NCI-H187 (cell line): Measurements from ENCODE around the gene PTPRN2.
"Not testable (repeated sequence)": the region's sequence is repeated elsewhere in the genome, so short reads cannot be mapped to it uniquely, and the experiment has no call there.

ENCODE experiments used
- DNase-seq, 2 experiments: peaks; one replicate each; lab custom pipeline; 2025; lab: John Stamatoyannopoulos, UW

The PTPRN2 gene

DNA sequence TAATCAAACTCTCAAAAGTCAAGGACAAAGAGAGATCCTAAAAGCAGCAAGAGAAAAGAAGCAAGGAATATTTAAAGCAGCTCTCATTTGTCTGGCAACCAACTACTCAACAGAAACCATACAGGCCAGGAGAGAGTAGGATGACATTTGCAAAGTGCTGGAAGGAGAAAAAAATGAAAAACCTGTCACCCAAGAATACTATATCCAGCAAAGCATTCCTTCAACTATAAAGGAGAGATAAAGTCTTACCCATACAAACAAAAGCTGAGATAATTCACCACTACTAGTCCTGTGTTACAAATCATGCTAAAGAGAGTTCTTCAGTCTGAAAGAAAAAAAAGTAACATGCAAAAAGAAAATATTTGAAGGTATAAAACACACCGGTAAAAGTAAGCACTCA, 357.7 kb downstream of the PTPRN2 start:
- no peak for DNase-seq

DNA sequence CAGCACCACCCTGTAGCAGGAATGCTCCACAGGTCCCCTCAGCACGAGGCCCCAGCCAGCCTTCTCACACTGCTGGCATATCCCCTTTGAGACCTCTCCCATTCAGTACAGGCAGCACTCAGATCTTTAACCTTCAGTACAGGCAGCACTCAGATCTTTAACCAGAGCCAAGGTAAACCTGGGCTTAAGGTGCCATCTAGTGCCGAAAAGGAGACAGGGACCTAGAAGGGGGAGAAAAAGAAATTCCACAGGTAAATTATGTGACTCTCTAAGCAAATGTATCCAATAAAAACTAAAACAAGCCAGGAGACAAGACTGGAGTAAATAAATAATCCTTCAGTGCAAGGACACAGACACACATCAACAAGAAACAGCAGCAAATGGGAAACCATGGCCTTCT, 358.6 kb downstream of the PTPRN2 start:
- no peak for DNase-seq

DNA sequence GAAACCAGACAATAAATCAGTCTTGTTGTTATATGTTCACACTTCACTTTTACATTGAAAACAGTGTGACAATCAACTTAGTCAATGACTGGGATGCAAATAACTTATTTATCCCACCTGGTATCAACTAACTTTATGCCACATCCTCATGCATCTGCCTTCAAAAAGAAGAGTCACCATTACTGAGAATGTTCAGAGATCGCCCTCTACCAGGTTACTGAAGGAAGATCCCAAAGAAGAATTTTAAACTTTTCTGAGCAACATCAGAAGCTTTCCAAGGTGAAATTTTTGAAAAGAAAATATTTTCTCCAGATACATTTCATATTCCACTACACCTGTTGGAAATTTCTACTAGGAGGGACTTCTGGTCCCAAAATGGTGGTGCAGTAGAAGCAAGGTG, 359.5 kb downstream of the PTPRN2 start:
- DNase-seq = no peak

- DNase-seq = no peak
Measured at GRCh38 chr7:158227258-158227984, 360.2 kb downstream of the PTPRN2 start.

GRCh38 chr7:158216198-158216597, 371.4 kb downstream of the PTPRN2 start:
- DNase-seq = no peak

DNA sequence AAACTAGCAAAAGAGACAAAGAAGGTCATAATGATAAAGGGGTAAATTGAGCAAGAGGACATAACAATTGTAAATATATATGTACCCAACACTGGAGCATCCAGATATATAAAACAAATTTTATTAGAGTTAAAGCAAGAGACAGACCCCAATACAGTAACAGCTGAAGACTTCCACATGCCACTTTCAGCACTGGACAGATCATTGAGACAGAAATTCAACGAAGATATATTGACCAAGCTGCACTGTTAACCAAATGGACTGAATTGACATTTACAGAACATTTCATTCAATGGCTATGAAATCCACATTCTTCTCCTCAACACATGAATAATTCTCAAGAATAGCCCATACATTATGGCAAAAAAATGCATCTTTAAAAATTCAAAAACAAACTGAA, 378.2 kb downstream of the PTPRN2 start:
- DNase-seq = no peak

DNA sequence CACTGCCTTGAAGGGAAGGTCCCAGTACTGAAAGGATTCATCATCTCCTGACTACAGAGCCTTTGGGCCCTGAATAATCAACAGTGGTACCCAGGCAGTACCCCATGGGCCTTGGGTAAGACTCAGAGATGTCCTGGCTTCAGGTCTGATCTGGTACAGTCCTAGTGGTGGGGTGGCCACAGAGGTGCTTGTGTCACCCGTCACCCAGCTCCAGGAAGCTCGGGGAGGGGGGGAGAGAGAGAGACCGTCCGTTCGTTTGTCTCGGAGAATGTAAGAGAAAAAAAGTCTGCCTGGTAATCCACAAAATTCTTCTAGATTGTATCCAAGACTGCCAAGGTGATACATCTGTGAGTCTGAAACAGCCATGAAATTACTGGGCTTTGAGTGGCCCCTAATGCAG, 381.3 kb downstream of the PTPRN2 start:
- DNase-seq = no peak

- DNase-seq = no peak
Measured at GRCh38 chr7:158204453-158204852, 383.2 kb downstream of the PTPRN2 start.

DNA sequence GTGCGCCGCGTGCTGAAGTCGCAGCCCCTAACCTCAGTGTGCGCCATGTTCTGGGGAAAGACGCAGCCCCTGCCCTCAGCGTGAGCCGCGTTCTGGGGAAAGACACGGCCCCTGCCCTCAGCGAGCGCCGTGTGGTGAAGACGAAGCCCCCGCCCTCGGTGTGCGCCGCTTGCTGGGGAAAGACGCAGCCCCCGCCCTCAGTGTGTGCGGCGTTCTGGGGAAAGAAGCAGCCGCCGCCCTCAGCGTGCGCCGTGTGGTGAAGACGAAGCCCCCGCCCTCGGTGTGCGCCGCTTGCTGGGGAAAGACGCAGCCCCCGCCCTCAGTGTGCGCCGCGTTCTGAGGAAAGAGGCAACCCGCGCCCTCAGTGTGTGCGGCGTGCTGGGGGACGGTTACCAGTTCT, 383.7 kb downstream of the PTPRN2 start:
- DNase-seq = not testable (repeated sequence)

DNA sequence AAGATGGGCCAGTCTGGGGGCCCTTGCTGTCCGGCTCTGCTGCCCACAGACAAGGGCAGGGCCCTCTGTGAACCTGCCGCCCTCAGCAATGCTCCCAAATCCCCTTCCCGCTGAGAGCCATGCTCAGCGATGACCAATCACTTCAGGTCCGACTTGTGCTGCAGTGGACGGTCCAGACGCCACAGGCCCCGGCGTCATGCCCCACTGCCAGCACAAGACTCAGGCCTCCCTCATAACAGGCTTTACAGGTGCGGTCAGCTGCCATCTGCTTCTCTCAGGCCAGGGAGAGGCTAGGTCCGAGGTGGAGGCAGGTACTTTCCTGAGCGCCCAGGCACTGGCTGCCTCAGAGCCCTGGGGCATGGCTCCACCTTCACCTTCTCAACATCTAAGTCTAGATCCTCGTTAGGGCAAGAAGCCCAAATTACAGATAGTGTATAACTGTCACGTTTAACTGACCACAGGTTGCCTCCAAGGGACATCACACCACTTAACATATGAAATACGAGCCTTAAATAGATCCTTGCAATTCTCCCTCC, 393.2 kb downstream of the PTPRN2 start:
- no peak for DNase-seq

- DNase-seq = no peak
Measured at GRCh38 chr7:158193446-158193845, 394.2 kb downstream of the PTPRN2 start.

DNA sequence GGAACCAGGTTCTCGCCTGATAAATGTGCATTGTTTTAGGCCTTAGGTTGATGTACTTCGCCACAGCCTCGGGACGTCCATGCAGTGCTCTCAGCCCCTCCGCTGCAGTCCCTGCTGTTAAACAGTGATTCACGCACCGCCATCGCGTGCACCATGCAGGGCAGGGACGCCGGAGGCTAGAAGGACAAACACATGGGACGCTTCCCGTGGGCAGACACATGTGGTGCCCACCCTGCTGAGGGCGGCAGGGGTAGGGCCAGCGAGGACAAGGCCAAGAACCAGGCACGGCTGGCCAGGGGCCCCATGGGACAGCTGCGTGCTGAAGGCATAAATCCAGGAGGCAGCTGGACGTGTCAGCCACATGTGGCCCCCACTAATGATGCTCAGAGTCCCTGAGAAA, 394.7 kb downstream of the PTPRN2 start:
- no peak for DNase-seq

GRCh38 chr7:158192184-158192835, 395.3 kb downstream of the PTPRN2 start:
- no peak for DNase-seq

GRCh38 chr7:158191671-158192070, 396.0 kb downstream of the PTPRN2 start:
- DNase-seq = no peak

DNA sequence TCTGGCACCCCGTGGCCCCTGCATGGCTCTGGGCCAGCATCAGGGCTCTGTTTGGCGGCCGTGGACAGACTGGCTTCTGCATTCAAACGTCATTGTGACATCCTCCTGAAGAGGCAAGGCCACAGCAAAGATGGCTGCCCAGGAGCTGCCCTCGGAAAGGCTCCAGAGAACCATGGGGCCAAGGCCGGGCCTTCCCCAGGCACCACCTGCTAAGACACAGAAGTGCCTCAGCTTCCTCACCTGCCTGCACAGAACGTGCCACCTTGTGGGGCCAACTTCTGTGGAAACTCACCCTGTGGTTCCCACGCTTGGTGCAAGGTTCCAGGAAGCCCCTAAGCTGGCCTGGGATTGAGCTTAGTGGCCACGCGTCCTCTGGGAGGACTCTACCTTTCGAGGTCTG, 396.9 kb downstream of the PTPRN2 start:
- DNase-seq = no peak

DNA sequence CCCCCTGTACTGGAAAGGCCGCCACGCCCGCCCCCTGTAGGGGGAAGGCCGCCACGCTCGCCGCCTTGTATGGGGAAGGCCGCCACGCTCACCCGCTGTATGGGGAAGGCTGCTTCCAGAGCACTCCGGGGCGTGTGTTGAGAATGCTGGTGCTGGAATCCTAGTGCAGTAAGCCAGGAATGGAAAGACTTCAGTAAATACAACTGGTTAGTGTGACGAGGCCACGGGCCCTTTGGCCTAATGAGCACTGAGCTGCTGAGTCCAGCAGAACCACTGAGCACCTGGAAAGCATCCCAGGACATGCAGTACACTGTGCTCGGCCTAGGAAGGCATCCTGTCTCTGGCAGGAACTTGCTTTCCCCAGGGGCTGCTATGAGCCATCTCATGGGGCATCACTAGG, 398.9 kb downstream of the PTPRN2 start:
- DNase-seq = no peak

DNA sequence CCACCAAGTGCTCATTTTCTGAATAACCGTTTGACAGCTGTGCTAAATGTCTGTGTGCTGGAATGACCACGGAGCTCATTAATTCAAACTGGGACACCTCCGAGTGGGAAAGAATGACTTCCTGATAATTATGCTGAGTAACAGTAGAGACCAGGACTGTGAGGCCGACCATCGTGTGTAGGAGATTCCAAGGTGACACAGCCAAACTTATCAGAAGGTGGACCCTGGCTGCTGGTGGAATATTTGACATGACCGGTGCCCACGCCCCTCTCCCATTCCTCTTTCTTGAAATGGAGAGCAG, 400.0 kb downstream of the PTPRN2 start:
- DNase-seq = no peak

DNA sequence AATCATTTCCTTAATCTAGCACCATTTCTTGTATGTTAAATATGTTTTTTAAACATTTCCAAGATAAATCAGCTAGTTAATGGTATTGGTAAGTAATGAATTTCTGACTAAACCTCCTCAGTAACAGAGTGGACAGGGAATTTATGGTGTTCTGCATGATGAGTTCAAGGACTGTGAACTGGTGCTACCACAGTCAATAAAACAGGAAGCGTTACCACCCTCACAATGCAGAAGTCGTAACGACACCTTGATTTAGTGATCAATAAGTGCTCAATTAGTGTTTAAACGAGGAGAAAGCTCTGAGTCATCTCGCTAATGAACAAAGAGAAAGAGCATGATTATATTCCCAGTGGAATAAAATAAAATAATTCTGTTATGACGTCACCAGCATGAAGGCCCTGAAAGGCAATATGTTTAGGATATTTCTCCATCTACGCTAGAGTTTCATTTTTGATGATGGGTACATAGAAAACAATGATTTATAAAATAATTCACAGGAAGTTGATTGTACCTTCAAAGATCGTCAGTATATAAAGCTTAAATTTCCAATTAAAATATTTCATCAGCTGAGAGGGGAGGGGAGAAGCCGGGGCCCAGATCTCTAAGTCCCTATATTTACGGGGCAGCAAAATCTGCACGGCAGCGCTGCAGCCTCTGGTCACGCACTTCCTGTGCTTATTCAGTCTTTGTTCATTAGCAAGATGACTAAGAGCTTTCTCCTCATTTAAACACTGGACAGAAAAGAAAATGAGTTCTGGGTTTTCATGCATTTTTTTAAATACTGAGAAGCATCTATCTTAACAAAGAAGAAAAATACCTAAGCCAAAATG, 400.5 kb downstream of the PTPRN2 start:
- DNase-seq = no peak

- no peak for DNase-seq
Measured at GRCh38 chr7:158186406-158186805, 401.2 kb downstream of the PTPRN2 start.

- no peak for DNase-seq
Measured at GRCh38 chr7:158185653-158186052, 402.0 kb downstream of the PTPRN2 start.

DNA sequence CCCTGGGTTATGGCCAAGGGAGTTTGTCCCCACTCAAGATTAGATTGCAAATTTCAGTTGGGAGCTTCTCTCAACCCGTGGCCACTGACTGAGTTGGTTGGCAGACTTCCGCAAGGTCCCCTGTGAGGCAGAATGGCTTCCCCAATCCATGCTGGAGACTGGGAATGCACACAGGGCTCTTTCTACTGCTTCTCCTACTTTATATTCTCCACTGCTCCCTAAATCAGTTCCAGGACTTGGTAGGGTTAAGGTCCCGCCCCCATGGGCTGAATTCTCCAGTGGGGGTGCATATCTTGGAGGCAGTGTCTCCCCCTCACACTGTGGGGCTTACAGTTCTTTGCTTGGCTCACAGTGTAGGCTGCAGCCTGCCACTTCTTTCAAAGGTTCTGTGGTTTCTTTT, 404.2 kb downstream of the PTPRN2 start:
- DNase-seq = no peak

- no peak for DNase-seq
Measured at GRCh38 chr7:158176561-158177173, 411.0 kb downstream of the PTPRN2 start.

DNA sequence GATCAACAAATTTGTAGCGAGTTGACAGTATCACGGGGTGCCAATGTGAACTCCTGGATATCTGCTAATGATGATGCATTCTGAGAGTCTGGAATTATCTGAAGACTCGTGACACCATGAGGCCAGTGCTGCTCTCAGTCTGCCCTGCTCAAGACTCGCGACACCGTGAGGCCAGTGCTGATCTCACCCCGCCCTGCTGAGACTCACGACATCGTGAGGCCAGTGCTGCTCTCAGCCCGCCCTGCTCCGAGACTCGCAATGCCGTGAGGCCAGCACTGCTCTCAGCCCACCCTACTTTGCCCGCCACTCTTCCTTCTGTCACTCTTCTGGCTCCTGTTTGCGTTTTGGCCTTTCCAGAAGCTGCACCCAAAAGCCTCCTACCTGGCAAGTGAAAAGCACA, 411.8 kb downstream of the PTPRN2 start:
- DNase-seq = no peak
